Thoracic aorta (tissue), 2 donors: ENCODE measurements around the gene EXPH5. TPM values are rescaled to one million over a fixed set of nuclear protein-coding genes. Genes with fewer than 3 reads are reported as not detected.

Experiments used
- ATAC-seq: fragments of 150-250 bp; one replicate; pipeline ENCODE4 v1.8.0; 2017; ENCODE audit warnings: low read depth; ENCODE audit not compliant: insufficient number of reproducible peaks, low FRiP score
- DNase-seq: peaks from one replicate; pipeline ENCODE4 v3.0.0-alpha.2; 2020; ENCODE audit warnings: low spot score
- H3K27ac ChIP-seq, 2 donors: fragments of 200-600 bp; sonication (generic); 1 replicate in 1 of 2; 2 replicates in 1 of 2; pipeline ENCODE4 v1.5.1; 2016; ENCODE audit warnings: mild to moderate bottlenecking in 2 of 2, moderate library complexity in 2 of 2
- H3K27me3 ChIP-seq: fragments of 200-600 bp; sonication (generic); replicated peaks from 2 replicates; pipeline ENCODE4 v1.6.0; 2016; ENCODE audit warnings: mild to moderate bottlenecking; ENCODE audit not compliant: insufficient read depth
- H3K36me3 ChIP-seq: fragments of 200-600 bp; sonication (generic); one replicate; pipeline ENCODE4 v1.5.1; 2016
- H3K4me1 ChIP-seq, 2 donors: fragments of 200-600 bp; sonication (generic); 1 replicate in 1 of 2; 2 replicates in 1 of 2; pipeline versions ENCODE4 v1.5.1 to v1.6.0; 2016; ENCODE audit warnings: low read depth in 2 of 2, mild to moderate bottlenecking in 1 of 2; ENCODE audit not compliant: control insufficient read depth in 1 of 2
- H3K4me3 ChIP-seq: fragments of 200-600 bp; sonication (generic); 2 replicates; pipeline ENCODE4 v1.5.1; 2016; ENCODE audit warnings: mild to moderate bottlenecking
- H3K9me3 ChIP-seq: fragments of 200-600 bp; sonication (generic); 2 replicates; pipeline ENCODE4 v1.5.1; 2016
- CTCF ChIP-seq: fragments of 200-600 bp; sonication (generic); IDR thresholded peaks from one replicate; pipeline ENCODE4 v1.5.1; 2019; ENCODE audit warnings: antibody characterized with exemption
- total RNA-seq, 2 donors: library from RNA; depleted of rRNA; stranded (reverse); fragments of >200 nt; gene quantifications; one replicate each; pipeline versions ENCODE4 v1.1.0 to v1.2.3, GENCODE V29; 2016

Gene EXPH5
- total RNA-seq, 2 donors from 2014 or later = 1.9 to 3.2 TPM

GRCh38 chr11:108511851-108512474 is 81.6 kb downstream of the EXPH5 start:
- no peak for TF ChIP-seq CTCF
- H3K27me3 ChIP-seq = no peaks in the 10 kb centered on the region
- H3K27ac ChIP-seq = no peak overlapping the region
- H3K4me1 ChIP-seq = no peaks in the 10 kb centered on the region
- H3K36me3 ChIP-seq = peaks cover 9% of the 10 kb centered on the region
- no peak for ATAC-seq
- H3K9me3 ChIP-seq = no peaks in the 10 kb centered on the region
- no peak overlapping the region for H3K4me3 ChIP-seq
- DNase-seq = no peak

DNA sequence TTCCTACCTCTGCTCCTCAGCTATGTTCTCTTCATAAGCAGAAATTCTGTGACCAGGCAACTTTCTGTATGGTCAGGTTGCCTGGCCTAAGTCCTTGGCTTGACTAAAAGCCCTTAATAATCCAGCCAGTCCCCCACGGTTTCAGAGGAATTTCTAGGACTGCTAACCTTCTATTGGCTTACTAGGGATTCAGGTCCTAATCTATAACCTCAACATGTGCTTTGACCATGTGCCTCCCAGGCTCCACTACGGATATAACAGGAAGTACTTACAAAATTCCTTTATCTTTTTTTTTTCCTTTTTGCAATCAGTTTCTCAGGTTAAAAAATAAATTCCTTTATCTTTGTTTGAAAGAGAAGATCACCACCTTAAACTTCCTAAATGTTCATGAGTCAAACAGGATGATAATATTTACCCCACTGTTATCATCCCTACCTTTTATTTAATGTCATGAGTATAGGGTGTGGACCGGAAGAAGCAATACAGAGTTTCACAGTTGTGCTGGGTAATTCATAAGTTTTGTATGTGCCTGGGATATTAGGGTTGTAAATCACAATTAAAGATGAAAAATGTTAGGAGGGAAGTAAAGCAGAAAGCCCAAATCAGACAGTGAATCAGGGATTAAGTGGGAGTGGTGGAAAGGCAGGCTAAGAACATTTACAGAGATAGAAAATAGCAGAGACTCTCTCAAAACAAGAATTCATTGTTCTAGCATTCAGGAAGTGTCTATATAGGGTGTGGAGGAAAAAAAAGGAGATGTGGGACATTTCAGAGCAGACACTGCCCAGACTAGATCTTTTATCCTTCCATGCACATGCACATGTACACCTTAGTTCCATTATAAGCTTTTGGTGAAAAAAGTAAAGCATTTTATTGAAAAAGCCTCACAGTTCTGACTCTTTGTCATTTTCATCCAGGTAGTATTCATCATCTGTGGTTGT is 84.6 kb downstream of the EXPH5 start:
- Histone ChIP-seq H3K4me3 (no peak overlapping the region), H3K4me1 (no peaks in the 10 kb centered on the region), H3K27ac (no peak overlapping the region), H3K27me3 (no peaks in the 10 kb centered on the region), H3K9me3 (no peaks in the 10 kb centered on the region), H3K36me3 (peaks cover 3% of the 10 kb centered on the region)
- no peak for ATAC-seq
- TF ChIP-seq CTCF = no peak
- DNase-seq = no peak

DNA sequence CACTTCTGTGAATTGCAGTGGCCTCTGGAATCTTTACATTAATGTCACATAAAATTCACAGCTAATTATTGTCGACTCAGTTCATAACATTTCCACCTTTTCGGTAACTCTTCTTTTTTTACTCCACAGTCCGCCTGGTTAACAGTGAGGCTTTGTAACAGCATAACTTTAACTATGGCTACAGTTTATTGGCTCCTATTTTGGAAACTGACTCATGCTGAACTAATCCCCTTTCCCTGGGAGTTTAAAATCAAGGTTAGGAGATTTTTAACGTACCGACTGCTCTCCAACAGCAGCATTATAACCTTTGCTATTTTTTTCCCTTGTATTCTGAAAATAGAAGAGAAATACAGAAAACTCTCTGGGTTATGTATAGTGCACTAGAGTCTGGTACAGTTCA is 92.2 kb downstream of the EXPH5 start:
- Histone ChIP-seq H3K4me3 (no peak overlapping the region), H3K36me3 (no peaks in the 10 kb centered on the region), H3K27ac (peak overlapping the region in 1 of 2 donors; percentile 27), H3K9me3 (no peaks in the 10 kb centered on the region), H3K4me1 (peaks cover 0 to 10% of the 10 kb centered on the region in 2 donors), H3K27me3 (no peaks in the 10 kb centered on the region)
- ATAC-seq (no peak), DNase-seq (no peak)
- no peak for TF ChIP-seq CTCF

- DNase-seq = no peak
- peaks cover 0 to 15% of the 10 kb centered on the region in 2 donors for H3K4me1 ChIP-seq
- no peak for TF ChIP-seq CTCF
- H3K4me3 ChIP-seq = no peak overlapping the region
- H3K9me3 ChIP-seq = no peaks in the 10 kb centered on the region
- H3K36me3 ChIP-seq = no peaks in the 10 kb centered on the region
- H3K27ac ChIP-seq = peak overlapping the region in 1 of 2 donors; percentile 27
- ATAC-seq = no peak
- no peaks in the 10 kb centered on the region for H3K27me3 ChIP-seq
Measured at GRCh38 chr11:108500721-108501120, 92.8 kb downstream of the EXPH5 start.

GRCh38 chr11:108500169-108500568 is 93.4 kb downstream of the EXPH5 start:
- no peak for ATAC-seq
- H3K4me3 ChIP-seq = no peak overlapping the region
- H3K9me3 ChIP-seq = no peaks in the 10 kb centered on the region
- DNase-seq = no peak
- H3K27me3 ChIP-seq = no peaks in the 10 kb centered on the region
- H3K36me3 ChIP-seq = no peaks in the 10 kb centered on the region
- peaks cover 0 to 15% of the 10 kb centered on the region in 2 donors for H3K4me1 ChIP-seq
- no peak for TF ChIP-seq CTCF
- H3K27ac ChIP-seq = no peak overlapping the region
